Aorta (tissue), 5 donors: Measurements from ENCODE around the gene POU5F1. TPM values are rescaled to one million over a fixed set of nuclear protein-coding genes. Genes with fewer than 3 reads are reported as not detected.
"Not testable (repeated sequence)": the region's sequence is repeated elsewhere in the genome, so short reads cannot be mapped to it uniquely, and the experiment has no call there.

ENCODE experiments used
- ATAC-seq: fragments of 200-7000 bp; cut with Tn5 transposase; one replicate; pipeline ENCODE4 v1.9.1; 2022; ENCODE audit warnings: moderate library complexity; ENCODE audit not compliant: low FRiP score
- DNase-seq, 2 donors: peaks; one replicate each; pipeline ENCODE4 v3.0.0-alpha.2; 2020
- H3K27ac ChIP-seq, 2 donors: one replicate each; pipeline ENCODE4 v1.5.1; 2013; ENCODE audit warnings: low read length in 2 of 2, mild to moderate bottlenecking in 2 of 2, moderate library complexity in 2 of 2, control low read depth in 1 of 2, inconsistent platforms in 1 of 2, low read depth in 1 of 2
- H3K27me3 ChIP-seq, 2 donors: one replicate each; pipeline ENCODE4 v1.6.1; 2013; ENCODE audit warnings: control low read depth in 1 of 2, low read length in 1 of 2, mild to moderate bottlenecking in 1 of 2, moderate library complexity in 1 of 2; ENCODE audit not compliant: insufficient read depth in 2 of 2, control insufficient read depth in 1 of 2
- H3K36me3 ChIP-seq, 2 donors: one replicate each; pipeline ENCODE4 v1.6.1; 2013; ENCODE audit warnings: control low read depth in 1 of 2, low read length in 1 of 2, mild to moderate bottlenecking in 1 of 2; ENCODE audit not compliant: insufficient read depth in 2 of 2, control insufficient read depth in 1 of 2
- H3K4me1 ChIP-seq, 2 donors: one replicate each; pipeline ENCODE4 v1.6.1; 2013; ENCODE audit warnings: low read length in 2 of 2, control low read depth in 1 of 2, mild to moderate bottlenecking in 1 of 2, moderate library complexity in 1 of 2; ENCODE audit not compliant: insufficient read depth in 2 of 2, control insufficient read depth in 1 of 2
- H3K4me3 ChIP-seq, 2 donors: one replicate each; pipeline ENCODE4 v1.5.1; 2013; ENCODE audit warnings: low read length in 2 of 2, control low read depth in 1 of 2, mild to moderate bottlenecking in 1 of 2
- H3K9me3 ChIP-seq: one replicate; pipeline ENCODE4 v1.6.1; 2013; ENCODE audit warnings: mild to moderate bottlenecking, low read length; ENCODE audit not compliant: control insufficient read depth
- WGBS, 2 donors: extraction: QIAGEN DNeasy Blood & Tissue Kit; methylation state at CpG; one replicate each; pipeline ENCODE4 v1.1.7; 2013; 5-methylcytosine and 5-hydroxymethylcytosine counted together
- intact Hi-C, 2 donors: fragments of 100-400 bp; cut with DNase I; formaldehyde crosslinking; loops; one replicate each; pipeline versions ENCODE4 v1.14.2 to v1.15.0; 2022
- long read RNA-seq, 2 donors: library from polyadenylated mRNA; unstranded; transcript quantifications; one replicate each; pipeline ENCODE4 v2.0.0, GENCODE V29; 2020 to 2021
- polyA plus RNA-seq, 2 donors: library from polyadenylated mRNA; stranded (reverse); fragments of 200-250 nt; gene quantifications; one replicate each; pipeline ENCODE4 v1.2.3, GENCODE V29; 2013
- total RNA-seq, 2 donors: library from RNA; stranded (reverse); fragmentation: NEBNext Ultra II Directional; extraction: Animal tissue kit (Norgen Biotek cat#: 25700); gene quantifications; one replicate each; pipeline ENCODE4 v1.2.1, GENCODE V29; 2021
- donor health status: healthy with polysubstance abuse.
- donor health status: Bipolar disorder and iron deficiency.
- donor health status: DM: no; HTN: no; CAD: no.
- donor health status: DM: no; HTN: no; CAD: no.
- donor health status: DM: yes; HTN: yes; CAD: no.

POU5F1 gene
- 1 to 10 TPM in 1 of 2 donors, under 1 TPM in 1; 0.45 to 2.2 TPM for total RNA-seq
- 1 to 10 TPM in 1 of 2 donors, not detected in 1; 2.6 TPM for polyA plus RNA-seq
- long read RNA-seq, donor 1, partial matches to known transcripts, result 0 of 1 reads
- long read RNA-seq, donor 1, other reads (novel, unspliced or antisense), result 1 of 1 reads
- long read RNA-seq, donor 2, result 0 reads

GRCh38 chr6:31170600-31170881, at the start of gene POU5F1:
Gene POU5F1 (minus strand): TSS chr6:31170682. CDS start chr6:31170620, 62 bp downstream.
- H3K36me3 ChIP-seq, result no peaks in the 10 kb centered on the region
- DNase-seq, result peak in 1 of 2 donors; percentile 41
- no peak for ATAC-seq
- no peaks in the 10 kb centered on the region for H3K9me3 ChIP-seq
- H3K27ac ChIP-seq, result no peak within 1 kb of the TSS
- intact Hi-C loops, result no loop called here
- no peaks in the 10 kb centered on the region for H3K27me3 ChIP-seq
- WGBS, 2 donors, result 57 to 58% methylated on average over 9 of the region's 9 CpGs
- H3K4me3 ChIP-seq, result no peak within 1 kb of the TSS
- H3K4me1 ChIP-seq, result no peaks in the 10 kb centered on the region

GRCh38 chr6:31216208-31216898, 45.9 kb upstream of the POU5F1 start:
- no peak overlapping the region for H3K4me3 ChIP-seq
- intact Hi-C loops, result no loop called here
- no peak for ATAC-seq
- H3K27ac ChIP-seq, result no peak overlapping the region
- H3K9me3 ChIP-seq, result peaks cover 3% of the 10 kb centered on the region
- no peak for DNase-seq
- WGBS, 2 donors, result 89% methylated on average over 7 of the region's 7 CpGs
- no peaks in the 10 kb centered on the region for H3K36me3 ChIP-seq
- no peaks in the 10 kb centered on the region for H3K27me3 ChIP-seq
- no peaks in the 10 kb centered on the region for H3K4me1 ChIP-seq

- DNase-seq, intact Hi-C loops, H3K9me3 ChIP-seq, ATAC-seq, H3K36me3 ChIP-seq, H3K27ac ChIP-seq, H3K4me3 ChIP-seq, H3K27me3 ChIP-seq, H3K4me1 ChIP-seq: not testable (repeated sequence)
- WGBS, 2 donors, result 77 to 86% methylated on average over 2 of the region's 2 CpGs
Measured at GRCh38 chr6:31215216-31215615, 44.7 kb upstream of the POU5F1 start.

GRCh38 chr6:31214516-31214915, 44.0 kb upstream of the POU5F1 start:
- Histone ChIP-seq H3K27ac (no peak overlapping the region), H3K27me3 (no peaks in the 10 kb centered on the region), H3K4me1 (peaks cover 3 to 4% of the 10 kb centered on the region in 2 donors), H3K4me3 (no peak overlapping the region), H3K36me3 (no peaks in the 10 kb centered on the region), H3K9me3 (peaks cover 3% of the 10 kb centered on the region)
- intact Hi-C loops, result no loop called here
- WGBS, 2 donors, result 78 to 88% methylated on average over 1 of the region's 1 CpG
- ATAC-seq (no peak), DNase-seq (no peak)

- Histone ChIP-seq H3K4me3 (no peak overlapping the region), H3K27ac (no peak overlapping the region), H3K4me1 (peaks cover 5 to 6% of the 10 kb centered on the region in 2 donors), H3K36me3 (no peaks in the 10 kb centered on the region), H3K27me3 (no peaks in the 10 kb centered on the region), H3K9me3 (no peaks in the 10 kb centered on the region)
- 69 to 84% methylated on average over 5 of the region's 5 CpGs for WGBS, 2 donors
- DNase-seq (no peak), ATAC-seq (no peak)
- intact Hi-C loops, result no loop called here
Measured at GRCh38 chr6:31210741-31211532, 40.5 kb upstream of the POU5F1 start.

- ATAC-seq (no peak), DNase-seq (no peak)
- Histone ChIP-seq H3K4me3 (no peak overlapping the region), H3K27me3 (no peaks in the 10 kb centered on the region), H3K36me3 (no peaks in the 10 kb centered on the region), H3K4me1 (peaks cover 5 to 6% of the 10 kb centered on the region in 2 donors), H3K27ac (peak overlapping the region in 1 of 2 donors; percentile 44), H3K9me3 (no peaks in the 10 kb centered on the region)
- 15 to 19% methylated on average over 6 of the region's 6 CpGs for WGBS, 2 donors
- intact Hi-C loops, result no loop called here
Measured at GRCh38 chr6:31210123-31210522, 39.6 kb upstream of the POU5F1 start.

- no peaks in the 10 kb centered on the region for H3K27me3 ChIP-seq
- intact Hi-C loops, result no loop called here
- no peaks in the 10 kb centered on the region for H3K36me3 ChIP-seq
Measured at GRCh38 chr6:31209137-31209536, 38.7 kb upstream of the POU5F1 start.

GRCh38 chr6:31208506-31208905, 38.0 kb upstream of the POU5F1 start:
- Histone ChIP-seq H3K27ac (peak overlapping the region; percentile 57 to 67), H3K36me3 (no peaks in the 10 kb centered on the region), H3K4me1 (peaks cover 5 to 8% of the 10 kb centered on the region in 2 donors), H3K27me3 (no peaks in the 10 kb centered on the region), H3K9me3 (no peaks in the 10 kb centered on the region), H3K4me3 (no peak overlapping the region)
- WGBS, 2 donors, result 26% methylated on average over 2 of the region's 2 CpGs
- intact Hi-C loops, result no loop called here
- ATAC-seq (no peak), DNase-seq (no peak)

More at GRCh38 chr6:31209137-31209536, 38.7 kb upstream of the POU5F1 start:
- Histone ChIP-seq H3K4me1 (peaks cover 5 to 6% of the 10 kb centered on the region in 2 donors), H3K27ac (no peak overlapping the region), H3K9me3 (no peaks in the 10 kb centered on the region), H3K4me3 (no peak overlapping the region)
- 5 to 9% methylated on average over 2 of the region's 2 CpGs for WGBS, 2 donors
- ATAC-seq, result no peak
- DNase-seq, result no peak
